MM.1S (cell line): Measurements from ENCODE around the gene RFX2.

ENCODE experiments used
- DNase-seq: peaks from one replicate; pipeline ENCODE4 v3.0.0-alpha.2; 2015
- H2AFZ ChIP-seq: fragments of 300-600 bp; sonication (generic); 2 replicates; pipeline ENCODE4 v1.6.0; 2016; ENCODE audit warnings: antibody characterized with exemption, low read length
- H3F3A ChIP-seq: fragments of 300-600 bp; sonication (generic); 2 replicates; pipeline ENCODE4 v1.6.1; 2016; ENCODE audit warnings: mild to moderate bottlenecking, antibody characterized with exemption, low read length, moderate library complexity, mixed read lengths; ENCODE audit not compliant: insufficient read depth
- H3K27ac ChIP-seq: fragments of 300-600 bp; sonication (generic); 2 replicates; pipeline ENCODE4 v1.5.1; 2016; ENCODE audit warnings: mild to moderate bottlenecking, low read length
- H3K27me3 ChIP-seq: fragments of 300-600 bp; sonication (generic); replicated peaks from 2 replicates; pipeline ENCODE4 v1.6.0; 2016; ENCODE audit warnings: low read length; ENCODE audit not compliant: insufficient read depth
- H3K36me3 ChIP-seq: fragments of 300-600 bp; sonication (generic); replicated peaks from 2 replicates; pipeline ENCODE4 v1.6.1; 2016; ENCODE audit warnings: mild to moderate bottlenecking, low read length, mixed read lengths; ENCODE audit not compliant: insufficient read depth
- H3K4me1 ChIP-seq: fragments of 300-600 bp; sonication (generic); 2 replicates; pipeline ENCODE4 v1.6.1; 2016; ENCODE audit warnings: low read length, mixed read lengths
- H3K4me2 ChIP-seq: fragments of 300-600 bp; sonication (generic); 2 replicates; pipeline ENCODE4 v1.6.0; 2016; ENCODE audit warnings: low read depth, low read length
- H3K4me3 ChIP-seq: fragments of 300-600 bp; sonication (generic); 2 replicates; pipeline ENCODE4 v1.5.1; 2016; ENCODE audit warnings: low read length, mixed read lengths
- H3K79me2 ChIP-seq: fragments of 300-600 bp; sonication (generic); 2 replicates; pipeline ENCODE4 v1.6.1; 2016; ENCODE audit warnings: mixed run types, low read length, mixed read lengths
- H3K9ac ChIP-seq: fragments of 300-600 bp; sonication (generic); 2 replicates; pipeline ENCODE4 v1.6.1; 2016; ENCODE audit warnings: low read length, mixed read lengths
- H3K9me2 ChIP-seq: fragments of 300-600 bp; sonication (generic); replicated peaks from 2 replicates; pipeline ENCODE4 v1.6.1; 2016; ENCODE audit warnings: mild to moderate bottlenecking, low read length, mixed read lengths; ENCODE audit not compliant: insufficient read depth
- H3K9me3 ChIP-seq: fragments of 300-600 bp; sonication (generic); replicated peaks from 2 replicates; pipeline ENCODE4 v1.6.1; 2016; ENCODE audit warnings: mild to moderate bottlenecking, low read length, mixed read lengths; ENCODE audit not compliant: insufficient read depth
- H4K20me1 ChIP-seq: fragments of 300-600 bp; sonication (generic); 2 replicates; pipeline ENCODE4 v1.6.1; 2016; ENCODE audit warnings: mild to moderate bottlenecking, low read length, moderate library complexity, mixed read lengths; ENCODE audit not compliant: insufficient read depth
- CTCF ChIP-seq: fragments of 300-600 bp; sonication (generic); IDR thresholded peaks from 2 replicates; pipeline ENCODE4 v1.5.1; 2016; ENCODE audit warnings: antibody characterized with exemption, low read length, mixed read lengths
- EZH2 ChIP-seq: fragments of 300-600 bp; sonication (generic); optimal IDR thresholded peaks from 2 replicates; pipeline ENCODE3; 2017; ENCODE audit warnings: low read depth, mild to moderate bottlenecking, antibody characterized with exemption, low read length, mixed read lengths
- EZH2phosphoT487 ChIP-seq: fragments of 300-600 bp; sonication (generic); IDR thresholded peaks from 2 replicates; pipeline ENCODE4 v1.6.1; 2018; ENCODE audit warnings: antibody characterized with exemption, low read length

RFX2 gene

GRCh38 chr19:6133231-6133630 lies 22.9 kb upstream of the RFX2 start:
- Histone ChIP-seq H4K20me1 (no peaks in the 10 kb centered on the region), H3F3A (no peaks in the 10 kb centered on the region), H3K36me3 (no peaks in the 10 kb centered on the region), H3K4me1 (no peaks in the 10 kb centered on the region), H3K9me3 (no peaks in the 10 kb centered on the region), H3K9me2 (no peaks in the 10 kb centered on the region), H3K4me3 (no peak overlapping the region), H2AFZ (no peak overlapping the region), H3K79me2 (no peaks in the 10 kb centered on the region), H3K27ac (no peak overlapping the region), H3K27me3 (peaks cover 28% of the 10 kb centered on the region), H3K4me2 (no peak overlapping the region), H3K9ac (no peak overlapping the region)
- no peak for TF ChIP-seq CTCF
- no peak for DNase-seq

GRCh38 chr19:6132482-6132881 lies 22.2 kb upstream of the RFX2 start:
- Histone ChIP-seq H4K20me1 (no peaks in the 10 kb centered on the region), H3K79me2 (no peaks in the 10 kb centered on the region), H3K4me1 (no peaks in the 10 kb centered on the region), H3K36me3 (no peaks in the 10 kb centered on the region), H3K9me3 (no peaks in the 10 kb centered on the region), H2AFZ (no peak overlapping the region), H3F3A (no peaks in the 10 kb centered on the region), H3K4me2 (no peak overlapping the region), H3K9me2 (no peaks in the 10 kb centered on the region), H3K27me3 (peaks cover 29% of the 10 kb centered on the region), H3K4me3 (no peak overlapping the region), H3K9ac (no peak overlapping the region), H3K27ac (no peak overlapping the region)
- TF ChIP-seq EZH2phosphoT487 (no peak), CTCF (no peak), EZH2 (no peak)
- DNase-seq: no peak

GRCh38 chr19:6127716-6128335 lies 17.5 kb upstream of the RFX2 start:
- no peak overlapping the region for H3K4me2 ChIP-seq
- H3K4me3 ChIP-seq: no peak overlapping the region
- no peaks in the 10 kb centered on the region for H3K9me2 ChIP-seq
- H2AFZ ChIP-seq: no peak overlapping the region
- DNase-seq: no peak
- peaks cover 64% of the 10 kb centered on the region for H3K27me3 ChIP-seq
- no peak overlapping the region for H3K9ac ChIP-seq
- no peaks in the 10 kb centered on the region for H3K4me1 ChIP-seq
- TF ChIP-seq CTCF (no peak), EZH2 (no peak), EZH2phosphoT487 (no peak)
- H4K20me1 ChIP-seq: no peaks in the 10 kb centered on the region
- H3F3A ChIP-seq: no peaks in the 10 kb centered on the region
- H3K36me3 ChIP-seq: no peaks in the 10 kb centered on the region
- no peaks in the 10 kb centered on the region for H3K79me2 ChIP-seq
- no peaks in the 10 kb centered on the region for H3K9me3 ChIP-seq
- H3K27ac ChIP-seq: no peak overlapping the region
